ENCODE results near the gene KCNAB1. TPM values are rescaled to one million over a fixed set of nuclear protein-coding genes. Genes with fewer than 3 reads are reported as not detected.

Gene KCNAB1
- total and polyA plus RNA-seq, 2 donors (not counting 1 experiment from before 2014, with no cell fraction given) = 0.03 to 0.33 TPM

GRCh38 chr3:156554842-156555687, 434.7 kb downstream of the KCNAB1 start, which contains the start of gene SSR3:
TSS of gene SSR3 (minus strand) at chr3:156555117. CDS start at chr3:156555089, 28 bp downstream.
- Histone ChIP-seq H3K27me3 (ENCODE audit: control insufficient read depth, insufficient read depth, low read length) (no peaks in the 10 kb centered on the region), H3K4me1 (ENCODE audit: control insufficient read depth, extremely low read depth, insufficient read depth, low read length) (peaks cover 5% of the 10 kb centered on the region), H3K9me3 (ENCODE audit: control insufficient read depth, insufficient read depth, low read depth, low read length) (no peaks in the 10 kb centered on the region), H3K36me3 (ENCODE audit: control insufficient read depth, insufficient read depth, low read length) (peaks cover 2% of the 10 kb centered on the region), H4K20me1 (ENCODE audit: control insufficient read depth, extremely low read depth, insufficient read depth, low read length) (no peaks in the 10 kb centered on the region), H3K27ac (ENCODE audit: insufficient read depth, low read length) (peak within 1 kb of the TSS; percentile 88), H2AFZ (ENCODE audit: low read length) (peak within 1 kb of the TSS; percentile 76), H3K9ac (ENCODE audit: insufficient read depth, low read length) (peak within 1 kb of the TSS; percentile 92), H3K79me2 (ENCODE audit: control insufficient read depth, insufficient read depth, low read length) (peaks cover 48% of the 10 kb centered on the region), H3K4me3 (replicated peaks in 1 of 4; ENCODE audit: control extremely low read depth in 1 of 4, insufficient read depth in 1 of 4, low read depth in 3 of 4, low read length in 4 of 4) (peak within 1 kb of the TSS; percentile 81 to 98 (median 84)), H3K4me2 (ENCODE audit: extremely low read depth, insufficient read depth, low read length) (peak within 1 kb of the TSS; percentile 95)
- DNase-seq (ENCODE audit: low read depth in 2 of 2) = peak; percentile 100
- TF ChIP-seq EZH2 (IDR thresholded peaks at IDR 0.05; ENCODE audit: low read length, missing control alignments) = no peak
- no peak for TF ChIP-seq CTCF (conservative IDR thresholded peaks at IDR 0.05 in 1 of 2, IDR thresholded peaks at IDR 0.05 in 1 of 2; ENCODE audit: low read depth in 1 of 2, low read length in 2 of 2)

GRCh38 chr3:156558389-156558788, 438.0 kb downstream of the KCNAB1 start:
- H2AFZ ChIP-seq (ENCODE audit: low read length) = no peak overlapping the region
- H3K27ac ChIP-seq (ENCODE audit: insufficient read depth, low read length) = no peak overlapping the region
- peaks cover 15% of the 10 kb centered on the region for H3K79me2 ChIP-seq (ENCODE audit: control insufficient read depth, insufficient read depth, low read length)
- H3K9ac ChIP-seq (ENCODE audit: insufficient read depth, low read length) = no peak overlapping the region
- no peaks in the 10 kb centered on the region for H3K36me3 ChIP-seq (ENCODE audit: control insufficient read depth, insufficient read depth, low read length)
- H3K4me2 ChIP-seq (ENCODE audit: extremely low read depth, insufficient read depth, low read length) = no peak overlapping the region
- no peaks in the 10 kb centered on the region for H3K4me1 ChIP-seq (ENCODE audit: control insufficient read depth, extremely low read depth, insufficient read depth, low read length)
- no peaks in the 10 kb centered on the region for H3K9me3 ChIP-seq (ENCODE audit: control insufficient read depth, insufficient read depth, low read depth, low read length)
- TF ChIP-seq CTCF (conservative IDR thresholded peaks at IDR 0.05 in 1 of 2, IDR thresholded peaks at IDR 0.05 in 1 of 2; ENCODE audit: low read depth in 1 of 2, low read length in 2 of 2) (no peak), EZH2 (IDR thresholded peaks at IDR 0.05; ENCODE audit: low read length, missing control alignments) (no peak)
- H4K20me1 ChIP-seq (ENCODE audit: control insufficient read depth, extremely low read depth, insufficient read depth, low read length) = no peaks in the 10 kb centered on the region
- DNase-seq (ENCODE audit: low read depth in 2 of 2) = peak in 1 of 2 donors; percentile 36
- no peaks in the 10 kb centered on the region for H3K27me3 ChIP-seq (ENCODE audit: control insufficient read depth, insufficient read depth, low read length)
- H3K4me3 ChIP-seq (replicated peaks in 1 of 4; ENCODE audit: control extremely low read depth in 1 of 4, insufficient read depth in 1 of 4, low read depth in 3 of 4, low read length in 4 of 4) = no peak overlapping the region

GRCh38 chr3:156559321-156559720, 438.9 kb downstream of the KCNAB1 start:
- TF ChIP-seq CTCF (conservative IDR thresholded peaks at IDR 0.05 in 1 of 2, IDR thresholded peaks at IDR 0.05 in 1 of 2; ENCODE audit: low read depth in 1 of 2, low read length in 2 of 2) (no peak), EZH2 (IDR thresholded peaks at IDR 0.05; ENCODE audit: low read length, missing control alignments) (no peak)
- H3K4me1 ChIP-seq (ENCODE audit: control insufficient read depth, extremely low read depth, insufficient read depth, low read length) = no peaks in the 10 kb centered on the region
- no peak for DNase-seq (ENCODE audit: low read depth in 2 of 2)
- H4K20me1 ChIP-seq (ENCODE audit: control insufficient read depth, extremely low read depth, insufficient read depth, low read length) = no peaks in the 10 kb centered on the region
- no peaks in the 10 kb centered on the region for H3K9me3 ChIP-seq (ENCODE audit: control insufficient read depth, insufficient read depth, low read depth, low read length)
- peaks cover 6% of the 10 kb centered on the region for H3K79me2 ChIP-seq (ENCODE audit: control insufficient read depth, insufficient read depth, low read length)
- no peak overlapping the region for H3K4me3 ChIP-seq (replicated peaks in 1 of 4; ENCODE audit: control extremely low read depth in 1 of 4, insufficient read depth in 1 of 4, low read depth in 3 of 4, low read length in 4 of 4)
- H3K27ac ChIP-seq (ENCODE audit: insufficient read depth, low read length) = no peak overlapping the region
- H3K9ac ChIP-seq (ENCODE audit: insufficient read depth, low read length) = no peak overlapping the region
- H2AFZ ChIP-seq (ENCODE audit: low read length) = no peak overlapping the region
- no peaks in the 10 kb centered on the region for H3K27me3 ChIP-seq (ENCODE audit: control insufficient read depth, insufficient read depth, low read length)
- no peaks in the 10 kb centered on the region for H3K36me3 ChIP-seq (ENCODE audit: control insufficient read depth, insufficient read depth, low read length)
- no peak overlapping the region for H3K4me2 ChIP-seq (ENCODE audit: extremely low read depth, insufficient read depth, low read length)

Measured in fibroblast of lung (primary cell).